GM23338 (cell line): ENCODE measurements around the gene ATP23.

Source experiments
- CREB1 ChIP-seq: fragments of 250-450 bp; sonication (Bioruptor Pico); IDR thresholded peaks from 2 replicates; pipeline ENCODE4 v1.5.0; 2020; ENCODE audit warnings: low read depth, mild to moderate bottlenecking, moderate library complexity
- CTCF ChIP-seq, 2 experiments: fragments of 200-600 bp in 1 of 2; sonication (generic) in 1 of 2; conservative IDR thresholded peaks; 2 replicates each; pipeline versions ENCODE4 v1.5.1 to v1.6.1; 2016 to 2017; ENCODE audit warnings: antibody characterized with exemption in 2 of 2, low read depth in 2 of 2, mild to moderate bottlenecking in 2 of 2, moderate library complexity in 1 of 2
- EZH2phosphoT487 ChIP-seq: fragments of 200-600 bp; sonication (generic); IDR thresholded peaks from one replicate; pipeline ENCODE4 v1.8.1; 2018; ENCODE audit warnings: antibody characterized with exemption; ENCODE audit not compliant: unreplicated experiment
- JUNB ChIP-seq: IDR thresholded peaks from one replicate; pipeline ENCODE4 v1.6.1; 2016; ENCODE audit warnings: antibody characterized with exemption; ENCODE audit not compliant: unreplicated experiment

- TF ChIP-seq CTCF (conservative IDR thresholded peaks at IDR 0.05; ENCODE audit: low read depth in 2 of 2) (no peak), CREB1 (CRISPR knock-in tag) (no peak), EZH2phosphoT487 (no peak), JUNB (no peak)
Observed at GRCh38 chr12:57909056-57909455, 32.3 kb upstream of the ATP23 start.
